ENCODE measurements around the gene ABCD3. TPM values are rescaled to one million over a fixed set of nuclear protein-coding genes. Genes with fewer than 3 reads are reported as not detected.

The ABCD3 gene
- total and polyA plus RNA-seq, 2 of the 13 experiments (the other 11 are each of a cell fraction or from before 2014, with no cell fraction given) = 27.5 to 166 TPM

- DNase-seq (ENCODE audit: low spot score) (peak; percentile 60), ATAC-seq (peak; percentile 93), FAIRE-seq (peak; percentile 66)
- no peak for TF ChIP-seq RAD51 (IDR thresholded peaks at IDR 0.05; ENCODE audit: borderline replicate concordance)
- TF ChIP-seq, protein P1, sequence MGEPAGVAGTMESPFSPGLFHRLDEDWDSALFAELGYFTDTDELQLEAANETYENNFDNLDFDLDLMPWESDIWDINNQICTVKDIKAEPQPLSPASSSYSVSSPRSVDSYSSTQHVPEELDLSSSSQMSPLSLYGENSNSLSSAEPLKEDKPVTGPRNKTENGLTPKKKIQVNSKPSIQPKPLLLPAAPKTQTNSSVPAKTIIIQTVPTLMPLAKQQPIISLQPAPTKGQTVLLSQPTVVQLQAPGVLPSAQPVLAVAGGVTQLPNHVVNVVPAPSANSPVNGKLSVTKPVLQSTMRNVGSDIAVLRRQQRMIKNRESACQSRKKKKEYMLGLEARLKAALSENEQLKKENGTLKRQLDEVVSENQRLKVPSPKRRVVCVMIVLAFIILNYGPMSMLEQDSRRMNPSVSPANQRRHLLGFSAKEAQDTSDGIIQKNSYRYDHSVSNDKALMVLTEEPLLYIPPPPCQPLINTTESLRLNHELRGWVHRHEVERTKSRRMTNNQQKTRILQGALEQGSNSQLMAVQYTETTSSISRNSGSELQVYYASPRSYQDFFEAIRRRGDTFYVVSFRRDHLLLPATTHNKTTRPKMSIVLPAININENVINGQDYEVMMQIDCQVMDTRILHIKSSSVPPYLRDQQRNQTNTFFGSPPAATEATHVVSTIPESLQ (CRISPR knock-in tag; conservative IDR thresholded peaks at IDR 0.05) = no peak
- TF ChIP-seq SAP130 (CRISPR knock-in tag; IDR thresholded peaks at IDR 0.05; ENCODE audit: low read depth) = 0 out of 2 replicates have a peak, but pooled peaks have one; percentile 29
- peak; percentile 29; the same call in 1 of the 2 replicates for TF ChIP-seq TFAP4 (IDR thresholded peaks at IDR 0.05; ENCODE audit: borderline replicate concordance, low read depth)
- peak; percentile 74 for TF ChIP-seq FOXA3 (CRISPR knock-in tag; IDR thresholded peaks at IDR 0.05)
- TF ChIP-seq BHLHE40 (IDR thresholded peaks at IDR 0.05; ENCODE audit: low read length) = peak; percentile 58; the same call in 1 of the 2 replicates
- TF ChIP-seq SOX6 (IDR thresholded peaks at IDR 0.05) = no peak
- 0 out of 2 replicates have a peak, but pooled peaks have one; percentile 16 for TF ChIP-seq SOX6 (CRISPR knock-in tag; IDR thresholded peaks at IDR 0.05)
- TF ChIP-seq, protein P2, sequence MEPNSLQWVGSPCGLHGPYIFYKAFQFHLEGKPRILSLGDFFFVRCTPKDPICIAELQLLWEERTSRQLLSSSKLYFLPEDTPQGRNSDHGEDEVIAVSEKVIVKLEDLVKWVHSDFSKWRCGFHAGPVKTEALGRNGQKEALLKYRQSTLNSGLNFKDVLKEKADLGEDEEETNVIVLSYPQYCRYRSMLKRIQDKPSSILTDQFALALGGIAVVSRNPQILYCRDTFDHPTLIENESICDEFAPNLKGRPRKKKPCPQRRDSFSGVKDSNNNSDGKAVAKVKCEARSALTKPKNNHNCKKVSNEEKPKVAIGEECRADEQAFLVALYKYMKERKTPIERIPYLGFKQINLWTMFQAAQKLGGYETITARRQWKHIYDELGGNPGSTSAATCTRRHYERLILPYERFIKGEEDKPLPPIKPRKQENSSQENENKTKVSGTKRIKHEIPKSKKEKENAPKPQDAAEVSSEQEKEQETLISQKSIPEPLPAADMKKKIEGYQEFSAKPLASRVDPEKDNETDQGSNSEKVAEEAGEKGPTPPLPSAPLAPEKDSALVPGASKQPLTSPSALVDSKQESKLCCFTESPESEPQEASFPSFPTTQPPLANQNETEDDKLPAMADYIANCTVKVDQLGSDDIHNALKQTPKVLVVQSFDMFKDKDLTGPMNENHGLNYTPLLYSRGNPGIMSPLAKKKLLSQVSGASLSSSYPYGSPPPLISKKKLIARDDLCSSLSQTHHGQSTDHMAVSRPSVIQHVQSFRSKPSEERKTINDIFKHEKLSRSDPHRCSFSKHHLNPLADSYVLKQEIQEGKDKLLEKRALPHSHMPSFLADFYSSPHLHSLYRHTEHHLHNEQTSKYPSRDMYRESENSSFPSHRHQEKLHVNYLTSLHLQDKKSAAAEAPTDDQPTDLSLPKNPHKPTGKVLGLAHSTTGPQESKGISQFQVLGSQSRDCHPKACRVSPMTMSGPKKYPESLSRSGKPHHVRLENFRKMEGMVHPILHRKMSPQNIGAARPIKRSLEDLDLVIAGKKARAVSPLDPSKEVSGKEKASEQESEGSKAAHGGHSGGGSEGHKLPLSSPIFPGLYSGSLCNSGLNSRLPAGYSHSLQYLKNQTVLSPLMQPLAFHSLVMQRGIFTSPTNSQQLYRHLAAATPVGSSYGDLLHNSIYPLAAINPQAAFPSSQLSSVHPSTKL (CRISPR knock-in tag; IDR thresholded peaks at IDR 0.05) = 0 out of 2 replicates have a peak, but pooled peaks have one; percentile 22
- TF ChIP-seq FOXA1 (IDR thresholded peaks at IDR 0.05) = no peak
- peak; percentile 86 for TF ChIP-seq FOXA1 (CRISPR knock-in tag; IDR thresholded peaks at IDR 0.05)
- no peaks in the 10 kb centered on the region for H3K27me3 ChIP-seq (ENCODE audit: control insufficient read depth in 1 of 2, insufficient read depth in 2 of 2, low read length in 2 of 2)
- CTCF ChIA-PET (ENCODE audit: low intra/inter-chr PET ratio, low total read pairs) = no interaction called here
- no peak overlapping the region for H2AFZ ChIP-seq (ENCODE audit: low read length)
- BruUV-seq (replicated peaks) = no TSS peak
- peaks cover 19% of the 10 kb centered on the region for H3K4me1 ChIP-seq (ENCODE audit: insufficient read depth, low read length)
- no peak overlapping the region for H3K27ac ChIP-seq (ENCODE audit: extremely low read length, insufficient read depth, low read length)
- no peaks in the 10 kb centered on the region for H3K79me2 ChIP-seq (ENCODE audit: insufficient read depth, low read length)
- H3K4me2 ChIP-seq (ENCODE audit: low read depth, low read length) = peak overlapping the region; percentile 68
- in situ Hi-C loops (cut with HindIII; ENCODE audit: extremely low pct_ligation_motif_present, low pct_unique_long_range_greater_than_20kb) (no loop called here), intact Hi-C loops (cut with micrococcal nuclease; ENCODE audit: unreplicated experiment) (no loop called here)
- WGBS (ENCODE audit: low lambda C conversion rate) = 6% methylated on average over 10 of the region's 12 CpGs
- H3K4me3 ChIP-seq (replicated peaks in 1 of 3; ENCODE audit: insufficient read depth in 1 of 3, low read depth in 2 of 3, low read length in 3 of 3) = peak overlapping the region in 1 of 3 experiments; percentile 22; a peak in 2 of 6 replicates
- POLR2A ChIA-PET = no interaction called here
- no peaks in the 10 kb centered on the region for H3K9me3 ChIP-seq (ENCODE audit: low read length)
- H4K20me1 ChIP-seq (ENCODE audit: insufficient read depth, low read length) = no peaks in the 10 kb centered on the region
- H3K36me3 ChIP-seq (replicated peaks in 1 of 2; ENCODE audit: control insufficient read depth in 1 of 2, insufficient read depth in 2 of 2, low read length in 2 of 2) = no peaks in the 10 kb centered on the region
- H3K9ac ChIP-seq (ENCODE audit: insufficient read depth, low read depth, low read length) = no peak overlapping the region
These were observed 144.5 kb downstream of the ABCD3 start for GRCh38 chr1:94562519-94563260.

Data from HepG2 (cell line).